Rectal smooth muscle tissue (tissue), 1 donor: Measurements from ENCODE around the gene SLC2A5.
"Not testable (repeated sequence)": the region's sequence is repeated elsewhere in the genome, so short reads cannot be mapped to it uniquely, and the experiment has no call there.

ENCODE experiments used
- H3K27ac ChIP-seq: one replicate; pipeline ENCODE4 v1.7.0; 2013; ENCODE audit warnings: low read depth, low read length, inconsistent platforms
- H3K27me3 ChIP-seq: one replicate; pipeline ENCODE4 v1.7.0; 2013; ENCODE audit warnings: low read length; ENCODE audit not compliant: control insufficient read depth, insufficient read depth
- H3K36me3 ChIP-seq: one replicate; pipeline ENCODE4 v1.7.0; 2013; ENCODE audit warnings: low read length; ENCODE audit not compliant: control insufficient read depth, insufficient read depth
- H3K4me1 ChIP-seq: one replicate; pipeline ENCODE4 v1.7.0; 2013; ENCODE audit warnings: low read length; ENCODE audit not compliant: control insufficient read depth, insufficient read depth
- H3K4me3 ChIP-seq: one replicate; pipeline ENCODE4 v1.7.0; 2013; ENCODE audit warnings: low read length
- H3K9ac ChIP-seq: one replicate; pipeline ENCODE4 v1.7.0; 2013; ENCODE audit warnings: low read length

Gene SLC2A5

DNA sequence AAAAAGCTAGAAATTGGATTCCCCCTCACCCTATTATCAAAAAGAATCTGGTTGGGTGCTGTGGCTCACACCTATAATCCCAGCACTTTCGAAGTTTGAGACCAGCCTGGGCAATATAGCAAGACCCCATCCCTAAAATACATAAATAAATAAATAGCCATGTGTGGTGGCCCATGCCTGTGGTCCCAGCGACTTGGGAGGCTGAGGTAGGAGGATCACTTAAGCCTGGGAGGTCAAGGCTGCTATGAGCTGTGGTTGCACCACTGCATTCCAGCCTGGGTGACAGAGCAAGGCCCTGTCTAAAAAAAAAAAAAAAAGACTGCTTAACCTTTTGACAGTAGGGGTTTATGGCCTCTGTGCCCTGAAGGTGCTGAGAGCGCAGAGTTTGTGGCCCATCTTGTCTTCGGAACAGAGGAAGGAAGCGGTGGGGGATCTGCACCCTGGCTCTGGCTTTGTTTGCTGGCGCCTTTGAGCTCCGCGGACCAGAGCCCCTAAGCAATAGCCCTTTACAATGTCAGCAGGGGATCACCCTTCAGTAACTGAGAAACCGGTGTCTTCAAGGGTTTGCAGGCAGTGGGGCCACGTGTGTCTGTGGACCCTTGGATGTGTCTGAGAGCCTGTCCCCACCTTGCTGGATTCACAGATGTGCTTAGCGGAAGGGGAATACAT, 65.3 kb downstream of the SLC2A5 start:
- Histone ChIP-seq H3K36me3 (no peaks in the 10 kb centered on the region), H3K4me3 (no peak overlapping the region), H3K4me1 (no peaks in the 10 kb centered on the region), H3K27me3 (no peaks in the 10 kb centered on the region), H3K9ac (no peak overlapping the region), H3K27ac (no peak overlapping the region)

- H3K4me3 ChIP-seq, H3K4me1 ChIP-seq, H3K27me3 ChIP-seq, H3K36me3 ChIP-seq, H3K27ac ChIP-seq, H3K9ac ChIP-seq: not testable (repeated sequence)
Observed at GRCh38 chr1:9002215-9002560, 67.2 kb downstream of the SLC2A5 start.

- not testable (repeated sequence) for H3K36me3 ChIP-seq, H3K27ac ChIP-seq, H3K4me3 ChIP-seq, H3K27me3 ChIP-seq, H3K4me1 ChIP-seq, H3K9ac ChIP-seq
Observed at GRCh38 chr1:9001534-9002214, 67.8 kb downstream of the SLC2A5 start.

GRCh38 chr1:8993962-8994675, 75.3 kb downstream of the SLC2A5 start:
- not testable (repeated sequence) for H3K9ac ChIP-seq, H3K4me1 ChIP-seq, H3K36me3 ChIP-seq, H3K4me3 ChIP-seq, H3K27me3 ChIP-seq, H3K27ac ChIP-seq

DNA sequence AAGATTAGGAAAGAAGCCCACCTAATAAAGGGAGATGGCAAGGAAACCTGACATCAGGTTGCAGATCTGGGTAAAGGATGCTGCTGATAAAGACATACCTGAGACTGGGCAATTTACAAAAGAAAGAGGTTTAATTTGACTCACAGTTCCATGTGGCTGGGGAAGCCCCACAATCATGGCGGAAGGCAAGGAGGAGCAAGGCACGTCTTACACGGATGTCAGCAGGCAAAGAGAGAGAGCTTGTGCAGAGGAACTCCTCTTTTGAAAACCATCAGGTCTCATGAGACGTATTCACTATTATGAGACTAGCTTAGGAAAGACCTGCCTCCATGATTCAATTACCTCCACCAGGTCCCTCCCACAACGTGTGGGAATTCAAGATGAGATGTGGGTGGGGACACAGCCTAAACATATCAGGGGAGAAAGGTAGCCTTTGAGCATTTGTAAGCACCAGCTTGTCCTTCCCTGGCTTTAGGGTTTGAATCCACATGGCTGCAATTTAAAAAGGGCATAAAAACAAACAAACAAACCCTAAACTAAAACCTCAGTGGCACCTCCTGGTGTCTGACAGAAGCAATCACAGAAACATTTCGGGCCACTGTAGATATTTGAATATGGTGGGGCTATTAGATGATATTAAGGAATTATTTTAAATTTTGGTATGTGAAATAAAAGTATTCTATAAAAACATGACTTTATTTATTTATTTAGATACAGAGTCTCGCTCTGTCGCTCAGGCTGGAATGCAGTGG, 76.3 kb downstream of the SLC2A5 start:
- H3K27ac ChIP-seq: no peak overlapping the region
- no peak overlapping the region for H3K4me3 ChIP-seq
- no peak overlapping the region for H3K9ac ChIP-seq
- H3K4me1 ChIP-seq: no peaks in the 10 kb centered on the region
- no peaks in the 10 kb centered on the region for H3K27me3 ChIP-seq
- no peaks in the 10 kb centered on the region for H3K36me3 ChIP-seq

DNA sequence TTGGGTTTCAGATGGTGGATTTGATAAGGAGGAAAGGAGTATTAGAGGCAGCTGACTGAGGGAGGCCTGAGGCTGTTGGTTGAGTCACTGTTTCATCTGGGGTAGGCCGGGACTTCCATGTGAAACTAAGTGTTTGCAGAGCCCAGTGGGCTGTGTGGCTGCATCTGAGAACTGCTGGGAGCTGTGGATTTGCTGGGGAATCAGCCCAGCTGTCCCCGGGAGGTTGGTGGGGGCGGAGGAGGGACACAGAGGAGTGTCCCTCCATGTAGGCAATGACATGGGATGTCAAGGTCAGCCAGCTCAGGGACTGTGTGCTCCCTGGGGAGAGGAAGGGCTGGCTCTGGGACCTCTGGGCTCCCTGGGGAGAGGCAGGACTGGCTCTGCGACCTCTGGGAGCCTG, 79.6 kb downstream of the SLC2A5 start:
- H3K27me3 ChIP-seq: no peaks in the 10 kb centered on the region
- no peak overlapping the region for H3K4me3 ChIP-seq

GRCh38 chr1:8989061-8989460, 80.4 kb downstream of the SLC2A5 start:
- Histone ChIP-seq H3K4me1 (peaks cover 7% of the 10 kb centered on the region), H3K4me3 (no peak overlapping the region)

More for the DNA sequence above, 79.6 kb downstream of the SLC2A5 start:
- Histone ChIP-seq H3K4me1 (peaks cover 7% of the 10 kb centered on the region), H3K36me3 (no peaks in the 10 kb centered on the region), H3K9ac (no peak overlapping the region), H3K27ac (no peak overlapping the region)

GRCh38 chr1:8988618-8988967, 80.8 kb downstream of the SLC2A5 start:
- Histone ChIP-seq H3K27ac (no peak overlapping the region), H3K4me3 (no peak overlapping the region), H3K27me3 (no peaks in the 10 kb centered on the region), H3K9ac (no peak overlapping the region), H3K4me1 (peaks cover 7% of the 10 kb centered on the region), H3K36me3 (no peaks in the 10 kb centered on the region)

More at GRCh38 chr1:8989061-8989460, 80.4 kb downstream of the SLC2A5 start:
- no peaks in the 10 kb centered on the region for H3K36me3 ChIP-seq
- no peaks in the 10 kb centered on the region for H3K27me3 ChIP-seq
- no peak overlapping the region for H3K27ac ChIP-seq
- H3K9ac ChIP-seq: no peak overlapping the region

GRCh38 chr1:8987881-8988617, 81.4 kb downstream of the SLC2A5 start:
- H3K4me3 ChIP-seq: no peak overlapping the region
- H3K9ac ChIP-seq: no peak overlapping the region
- peaks cover 7% of the 10 kb centered on the region for H3K4me1 ChIP-seq
- no peak overlapping the region for H3K27ac ChIP-seq
- no peaks in the 10 kb centered on the region for H3K36me3 ChIP-seq
- no peaks in the 10 kb centered on the region for H3K27me3 ChIP-seq

- H3K4me3 ChIP-seq: no peak overlapping the region
- peak overlapping the region; percentile 61 for H3K27ac ChIP-seq
- H3K27me3 ChIP-seq: no peaks in the 10 kb centered on the region
- no peak overlapping the region for H3K9ac ChIP-seq
- H3K36me3 ChIP-seq: no peaks in the 10 kb centered on the region
- peaks cover 7% of the 10 kb centered on the region for H3K4me1 ChIP-seq
Observed at GRCh38 chr1:8986814-8987190, 82.6 kb downstream of the SLC2A5 start.

DNA sequence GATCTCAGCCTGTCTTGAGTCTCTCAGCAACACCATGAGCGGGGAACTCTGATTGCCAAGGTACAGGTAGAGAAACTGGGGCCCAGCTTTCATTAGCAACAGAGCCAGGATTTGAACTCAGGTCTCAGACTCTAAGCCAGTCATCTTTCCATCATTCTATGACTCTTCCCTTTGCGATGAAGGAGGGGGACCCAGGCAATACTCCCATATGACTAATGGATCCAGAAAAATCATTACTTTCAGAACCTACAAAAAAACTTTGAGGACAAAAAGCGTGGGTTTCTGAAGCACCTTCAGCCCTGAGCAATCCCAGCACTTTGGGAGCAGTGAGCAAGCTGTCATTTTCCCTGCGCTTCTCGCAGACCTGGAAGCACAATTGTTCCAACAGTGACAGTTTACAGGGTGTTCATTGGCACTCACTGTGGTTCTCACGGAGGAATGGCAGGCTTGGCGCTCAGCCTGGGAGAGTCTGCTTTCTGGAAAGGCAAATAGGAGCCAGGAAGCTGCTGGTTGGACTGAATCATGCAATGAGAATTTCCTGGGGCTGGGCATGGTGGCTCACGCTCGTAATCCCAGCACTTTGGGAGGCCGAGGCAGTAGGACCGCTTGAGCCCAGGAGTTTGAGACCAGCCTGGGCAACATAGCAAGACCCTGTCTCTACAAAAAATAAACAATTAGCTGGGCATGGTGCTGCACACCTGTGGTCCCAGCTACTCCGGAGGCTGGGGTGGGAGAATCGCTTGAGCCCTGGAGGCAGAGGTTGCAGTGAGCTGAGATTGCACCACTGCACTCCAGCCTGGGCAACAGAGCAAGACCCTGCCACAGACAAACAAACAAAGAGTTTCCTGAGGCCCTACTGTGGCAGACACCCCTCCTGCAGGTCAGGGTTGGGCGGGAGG, 83.3 kb downstream of the SLC2A5 start:
- Histone ChIP-seq H3K36me3 (no peaks in the 10 kb centered on the region), H3K9ac (no peak overlapping the region), H3K4me1 (peaks cover 7% of the 10 kb centered on the region), H3K4me3 (no peak overlapping the region), H3K27ac (peak overlapping the region; percentile 61), H3K27me3 (no peaks in the 10 kb centered on the region)
